Osteoblast (primary cell): ENCODE data around the gene ZNF101. TPM values are rescaled to one million over a fixed set of nuclear protein-coding genes. Genes with fewer than 3 reads are reported as not detected.

ENCODE experiments used
- DNase-seq: peaks from one replicate; pipeline ENCODE4 v3.0.0; 2011; ENCODE audit warnings: low spot score, mixed read lengths; ENCODE audit not compliant: insufficient read length; ENCODE audit errors: missing footprints
- H2AFZ ChIP-seq: 2 replicates; pipeline ENCODE4 v1.6.0; 2011; ENCODE audit warnings: mild to moderate bottlenecking, low read length
- H3K27ac ChIP-seq: 2 replicates; pipeline ENCODE4 v1.5.1; 2011; ENCODE audit warnings: mild to moderate bottlenecking, low read depth, low read length, moderate library complexity
- H3K27me3 ChIP-seq: 2 replicates; pipeline ENCODE4 v1.6.0; 2012; ENCODE audit warnings: mild to moderate bottlenecking, control low read depth, inconsistent platforms, low read length, moderate library complexity; ENCODE audit not compliant: insufficient read depth
- H3K36me3 ChIP-seq: 2 replicates; pipeline ENCODE4 v1.5.1; 2011; ENCODE audit warnings: mild to moderate bottlenecking, low read length, control low read depth, moderate library complexity; ENCODE audit not compliant: insufficient read depth
- H3K4me1 ChIP-seq: 2 replicates; pipeline ENCODE4 v1.5.1; 2011; ENCODE audit warnings: mild to moderate bottlenecking, low read length, control low read depth, moderate library complexity; ENCODE audit not compliant: insufficient read depth
- H3K4me2 ChIP-seq: 2 replicates; pipeline ENCODE4 v1.6.0; 2011; ENCODE audit warnings: mild to moderate bottlenecking, low read length; ENCODE audit not compliant: insufficient read depth
- H3K4me3 ChIP-seq: fragments of 200-600 bp; sonication (generic); 3 replicates; pipeline ENCODE4 v1.5.1; 2012; ENCODE audit warnings: mild to moderate bottlenecking, low read length, inconsistent platforms; ENCODE audit not compliant: insufficient read depth
- H3K79me2 ChIP-seq: 2 replicates; pipeline ENCODE4 v1.6.0; 2012; ENCODE audit warnings: mild to moderate bottlenecking, low read length, control low read depth, inconsistent platforms; ENCODE audit not compliant: insufficient read depth
- H3K9me3 ChIP-seq: 2 replicates; pipeline ENCODE4 v1.5.1; 2011; ENCODE audit warnings: low read depth, low read length, control low read depth
- H4K20me1 ChIP-seq: 2 replicates; pipeline ENCODE4 v1.6.0; 2012; ENCODE audit warnings: mild to moderate bottlenecking, low read length, control low read depth; ENCODE audit not compliant: insufficient read depth
- CTCF ChIP-seq: IDR thresholded peaks from 2 replicates; pipeline ENCODE4 v1.5.1; 2011; ENCODE audit warnings: mild to moderate bottlenecking, low read depth, low read length, moderate library complexity; ENCODE audit errors: extremely low read depth
- total RNA-seq: library from RNA; depleted of rRNA; stranded (reverse); fragments of >200 nt; gene quantifications from 2 replicates; pipeline ENCODE4 v1.2.3, GENCODE V29; 2012

ZNF101 gene
- total RNA-seq, 1 donor: 7.2 TPM

DNA sequence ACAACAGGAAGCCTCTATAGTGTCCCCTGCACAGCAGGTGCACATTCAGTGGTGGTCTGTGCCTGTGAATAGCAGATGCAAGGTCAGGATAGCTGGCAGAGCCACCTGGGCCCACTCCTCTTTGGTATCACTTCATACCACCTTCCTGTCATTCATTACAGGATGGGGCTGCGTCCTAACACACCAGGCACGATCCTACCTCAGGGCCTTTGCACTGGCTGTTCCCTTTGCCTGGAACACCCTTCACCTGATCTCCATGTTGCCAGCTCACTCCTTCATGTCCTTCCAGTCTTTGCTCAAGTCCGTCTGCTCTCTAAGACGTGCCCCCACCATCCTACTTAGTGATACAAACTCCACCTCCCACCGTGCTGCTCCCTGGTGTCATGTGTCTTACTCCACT lies 36.0 kb upstream of the ZNF101 start:
- H4K20me1 ChIP-seq: no peaks in the 10 kb centered on the region
- H3K27ac ChIP-seq: no peak overlapping the region
- no peak overlapping the region for H2AFZ ChIP-seq
- no peaks in the 10 kb centered on the region for H3K79me2 ChIP-seq
- peaks cover 6% of the 10 kb centered on the region for H3K4me1 ChIP-seq
- no peak overlapping the region for H3K4me2 ChIP-seq
- H3K36me3 ChIP-seq: peaks cover 33% of the 10 kb centered on the region
- no peaks in the 10 kb centered on the region for H3K9me3 ChIP-seq
- no peaks in the 10 kb centered on the region for H3K27me3 ChIP-seq
- no peak for TF ChIP-seq CTCF
- DNase-seq: peak; percentile 29
- H3K4me3 ChIP-seq: no peak overlapping the region

GRCh38 chr19:19633711-19634515 lies 34.7 kb upstream of the ZNF101 start:
- Histone ChIP-seq H3K27me3 (no peaks in the 10 kb centered on the region), H3K4me3 (no peak overlapping the region), H3K9me3 (no peaks in the 10 kb centered on the region), H4K20me1 (no peaks in the 10 kb centered on the region), H3K36me3 (peaks cover 33% of the 10 kb centered on the region), H3K79me2 (no peaks in the 10 kb centered on the region), H3K4me1 (no peaks in the 10 kb centered on the region), H3K4me2 (no peak overlapping the region), H3K27ac (no peak overlapping the region), H2AFZ (no peak overlapping the region)
- TF ChIP-seq CTCF: no peak
- peak; percentile 73 for DNase-seq

DNA sequence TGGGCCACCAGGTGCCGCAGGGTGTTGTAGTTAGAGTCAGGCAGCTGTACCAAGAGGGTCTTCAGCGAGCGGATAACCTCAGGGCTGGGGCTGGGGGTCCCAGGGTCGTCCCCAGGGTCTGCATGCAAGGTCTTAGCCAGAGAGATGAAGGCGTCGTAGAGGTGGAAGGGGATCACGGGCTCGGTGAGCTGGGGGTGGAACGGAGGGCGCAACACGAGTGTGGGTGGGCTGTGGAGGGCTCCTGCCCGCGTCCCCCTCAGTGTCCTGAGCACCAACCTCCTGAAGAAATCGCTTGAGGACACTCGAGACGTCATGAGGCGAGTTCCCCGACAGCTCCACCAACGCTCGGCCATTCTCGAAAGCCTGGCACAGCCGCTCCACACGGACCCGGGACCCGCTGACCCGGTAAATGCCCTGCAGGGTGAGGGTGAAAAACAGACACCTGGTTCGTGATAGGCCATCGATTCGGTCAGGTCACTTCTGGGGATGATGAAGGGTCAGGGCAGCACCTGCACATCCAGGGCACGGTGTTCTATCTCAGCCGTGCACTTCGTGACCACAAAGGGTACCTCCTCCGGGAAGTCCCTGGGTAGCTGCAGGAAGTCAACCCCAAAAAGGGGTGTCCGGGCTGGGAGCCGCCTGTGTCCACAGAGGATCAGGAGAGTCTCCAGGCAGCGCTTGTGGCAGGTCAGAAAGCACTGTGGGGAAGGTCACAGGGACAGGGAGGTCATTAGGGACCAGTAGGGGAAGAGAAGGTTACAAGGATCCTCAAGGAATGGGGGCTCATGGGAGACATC lies 33.9 kb upstream of the ZNF101 start:
- no peaks in the 10 kb centered on the region for H4K20me1 ChIP-seq
- H3K36me3 ChIP-seq: peaks cover 29% of the 10 kb centered on the region
- DNase-seq: peak; percentile 90
- H3K27me3 ChIP-seq: no peaks in the 10 kb centered on the region
- H3K4me3 ChIP-seq: no peak overlapping the region
- H3K4me1 ChIP-seq: no peaks in the 10 kb centered on the region
- H3K79me2 ChIP-seq: no peaks in the 10 kb centered on the region
- no peak overlapping the region for H3K4me2 ChIP-seq
- H3K27ac ChIP-seq: no peak overlapping the region
- H3K9me3 ChIP-seq: no peaks in the 10 kb centered on the region
- no peak for TF ChIP-seq CTCF
- no peak overlapping the region for H2AFZ ChIP-seq

DNA sequence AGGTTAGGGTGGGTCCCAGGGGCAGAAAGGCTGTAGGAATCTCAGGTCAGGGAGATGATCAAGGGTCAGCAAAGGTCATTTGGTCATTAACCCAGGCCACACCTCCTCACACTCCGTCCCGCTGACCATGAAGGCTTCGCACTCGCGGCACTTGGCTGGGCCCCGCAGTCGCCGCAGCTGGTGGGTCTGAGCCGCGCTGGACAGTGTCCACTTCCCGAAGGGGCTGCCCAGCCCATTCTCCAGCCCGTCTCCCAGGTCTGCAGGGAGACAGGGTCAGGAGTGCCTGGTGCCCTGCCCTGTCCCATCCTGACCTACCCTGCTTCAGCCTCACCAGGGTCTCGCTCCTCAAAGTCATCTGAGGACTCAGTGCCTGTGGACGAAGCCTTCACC lies 33.3 kb upstream of the ZNF101 start:
- no peak overlapping the region for H2AFZ ChIP-seq
- no peak overlapping the region for H3K4me3 ChIP-seq
- no peaks in the 10 kb centered on the region for H3K27me3 ChIP-seq
- peak; percentile 86 for DNase-seq
- H4K20me1 ChIP-seq: no peaks in the 10 kb centered on the region
- H3K79me2 ChIP-seq: no peaks in the 10 kb centered on the region
- H3K4me1 ChIP-seq: no peaks in the 10 kb centered on the region
- H3K9me3 ChIP-seq: no peaks in the 10 kb centered on the region
- no peak overlapping the region for H3K27ac ChIP-seq
- H3K36me3 ChIP-seq: peaks cover 31% of the 10 kb centered on the region
- TF ChIP-seq CTCF: no peak
- H3K4me2 ChIP-seq: no peak overlapping the region
